KOPT-K1 (cell line): ENCODE measurements around the gene DTNB.

Source experiments
- H3K27ac ChIP-seq: fragments of 200-600 bp; sonication (generic); 2 replicates; pipeline ENCODE4 v1.5.1; 2016; ENCODE audit warnings: antibody characterized with exemption, mild to moderate bottlenecking, low read depth, low read length; ENCODE audit not compliant: poor library complexity, severe bottlenecking
- H3K36me3 ChIP-seq: fragments of 200-600 bp; sonication (generic); 2 replicates; pipeline ENCODE4 v1.5.1; 2017; ENCODE audit warnings: antibody characterized with exemption, mild to moderate bottlenecking, low read length, moderate library complexity; ENCODE audit not compliant: insufficient read depth
- H3K9me3 ChIP-seq: fragments of 200-600 bp; sonication (generic); 2 replicates; pipeline ENCODE4 v1.5.1; 2017; ENCODE audit warnings: antibody characterized with exemption, low read length, mild to moderate bottlenecking; ENCODE audit not compliant: insufficient read depth, poor library complexity, severe bottlenecking

Gene DTNB

GRCh38 chr2:25401307-25402026 is 271.9 kb downstream of the DTNB start:
- Histone ChIP-seq H3K9me3 (no peaks in the 10 kb centered on the region), H3K36me3 (no peaks in the 10 kb centered on the region), H3K27ac (no peak overlapping the region)

GRCh38 chr2:25400576-25401216 is 272.7 kb downstream of the DTNB start:
- H3K36me3 ChIP-seq: no peaks in the 10 kb centered on the region
- H3K27ac ChIP-seq: no peak overlapping the region
- H3K9me3 ChIP-seq: no peaks in the 10 kb centered on the region

- Histone ChIP-seq H3K27ac (no peak overlapping the region), H3K9me3 (no peaks in the 10 kb centered on the region), H3K36me3 (no peaks in the 10 kb centered on the region)
Observed at GRCh38 chr2:25400169-25400568, 273.2 kb downstream of the DTNB start.

DNA sequence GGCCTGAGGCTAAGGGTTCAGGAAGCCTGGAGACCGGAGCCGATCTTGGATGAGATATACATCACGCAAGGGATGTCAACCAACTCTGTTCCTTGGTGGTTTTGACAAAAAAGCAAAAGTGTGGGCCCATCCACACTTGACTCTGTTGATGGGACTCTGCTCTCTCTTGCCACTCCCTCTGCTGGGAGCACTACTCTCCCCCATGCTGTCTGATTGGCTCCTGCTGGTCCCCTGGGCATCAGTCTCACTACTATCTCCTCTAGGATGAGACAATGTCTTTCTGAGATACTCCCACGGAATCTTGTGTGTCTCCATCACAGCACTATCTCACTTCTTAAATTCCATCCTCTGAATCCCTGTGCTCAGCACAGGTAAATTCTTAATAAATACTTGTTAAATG is 274.8 kb downstream of the DTNB start:
- no peak overlapping the region for H3K27ac ChIP-seq
- H3K9me3 ChIP-seq: no peaks in the 10 kb centered on the region
- no peaks in the 10 kb centered on the region for H3K36me3 ChIP-seq

DNA sequence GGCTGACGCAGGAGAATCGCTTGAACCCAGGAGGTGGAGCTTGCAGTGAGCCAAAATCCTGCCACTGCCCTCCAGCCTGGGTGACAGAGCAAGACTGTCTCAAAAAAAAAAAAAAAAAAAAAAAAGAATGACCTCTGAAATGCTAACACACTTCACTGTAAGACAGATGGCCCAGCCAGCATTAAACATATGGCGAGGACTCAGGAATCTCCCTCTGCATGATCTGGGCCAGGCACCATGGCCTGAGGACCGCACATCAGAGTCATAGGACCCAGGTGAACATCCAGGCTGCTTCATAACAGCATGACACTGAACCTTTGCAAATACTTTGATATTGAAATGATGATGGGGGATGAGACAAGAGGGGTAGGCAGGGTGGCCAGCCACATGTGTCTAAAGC is 275.6 kb downstream of the DTNB start:
- H3K9me3 ChIP-seq: no peaks in the 10 kb centered on the region
- H3K36me3 ChIP-seq: no peaks in the 10 kb centered on the region
- no peak overlapping the region for H3K27ac ChIP-seq

- Histone ChIP-seq H3K9me3 (no peaks in the 10 kb centered on the region), H3K36me3 (no peaks in the 10 kb centered on the region; the same call in 1 of the 2 replicates), H3K27ac (no peak overlapping the region)
Observed at GRCh38 chr2:25389161-25389560, 284.2 kb downstream of the DTNB start.

GRCh38 chr2:25388491-25388890 is 284.9 kb downstream of the DTNB start:
- Histone ChIP-seq H3K27ac (no peak overlapping the region), H3K36me3 (no peaks in the 10 kb centered on the region; the same call in 1 of the 2 replicates)

GRCh38 chr2:25387876-25388449 is 285.4 kb downstream of the DTNB start:
- no peak overlapping the region for H3K27ac ChIP-seq
- no peaks in the 10 kb centered on the region for H3K9me3 ChIP-seq
- H3K36me3 ChIP-seq: no peaks in the 10 kb centered on the region; the same call in 1 of the 2 replicates

More at GRCh38 chr2:25388491-25388890, 284.9 kb downstream of the DTNB start:
- no peaks in the 10 kb centered on the region for H3K9me3 ChIP-seq

DNA sequence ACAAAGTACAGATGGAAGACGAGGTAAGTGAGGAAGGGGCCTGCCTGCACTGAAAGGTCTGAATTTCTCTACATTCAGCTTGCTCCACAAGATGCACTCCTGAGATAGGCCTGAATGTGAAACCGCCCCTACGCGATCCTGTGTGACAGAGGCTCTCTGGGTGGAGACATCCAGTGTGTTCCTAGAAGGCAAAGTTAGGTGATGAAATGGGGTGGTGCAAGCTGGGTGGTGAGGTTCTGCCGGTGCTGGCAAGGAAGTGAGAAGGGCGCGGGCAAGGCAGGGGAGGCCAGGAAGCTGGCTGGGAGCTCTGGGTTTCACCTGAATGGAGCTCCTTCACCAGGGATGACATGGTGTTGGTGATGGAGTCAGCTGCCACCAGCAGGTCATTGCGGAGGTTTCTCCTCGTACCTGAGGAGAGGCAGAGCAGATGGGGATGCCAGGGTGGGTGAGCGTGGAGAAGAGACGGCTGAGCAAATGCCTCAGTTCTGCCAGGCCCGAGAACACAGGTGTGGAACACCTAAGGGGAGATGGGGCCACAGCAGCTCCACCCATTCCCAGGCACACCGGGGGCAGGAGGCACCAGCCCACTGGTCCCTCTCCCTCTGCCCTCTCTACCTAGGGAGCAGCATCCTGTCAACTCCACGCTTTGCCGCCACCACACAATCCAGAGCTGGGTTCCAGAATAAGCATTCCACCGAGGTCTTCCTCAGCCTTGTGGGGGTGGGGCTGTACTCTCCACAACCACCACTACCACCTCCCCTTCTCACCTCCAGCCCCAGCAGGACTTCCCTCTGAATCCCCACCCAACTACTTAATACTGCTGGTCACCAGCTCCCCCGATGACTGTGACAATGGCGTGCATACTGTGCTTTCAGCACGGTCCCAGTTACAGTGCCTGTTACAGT is 286.2 kb downstream of the DTNB start:
- H3K36me3 ChIP-seq: no peaks in the 10 kb centered on the region; the same call in 1 of the 2 replicates
- no peaks in the 10 kb centered on the region for H3K9me3 ChIP-seq
- H3K27ac ChIP-seq: no peak overlapping the region

GRCh38 chr2:25385910-25386309 is 287.5 kb downstream of the DTNB start:
- no peak overlapping the region for H3K27ac ChIP-seq
- no peaks in the 10 kb centered on the region; the same call in 1 of the 2 replicates for H3K36me3 ChIP-seq
- no peaks in the 10 kb centered on the region for H3K9me3 ChIP-seq

GRCh38 chr2:25383806-25384205 is 289.6 kb downstream of the DTNB start:
- H3K36me3 ChIP-seq: no peaks in the 10 kb centered on the region; the same call in 1 of the 2 replicates
- peaks cover 6% of the 10 kb centered on the region for H3K9me3 ChIP-seq
- no peak overlapping the region for H3K27ac ChIP-seq

DNA sequence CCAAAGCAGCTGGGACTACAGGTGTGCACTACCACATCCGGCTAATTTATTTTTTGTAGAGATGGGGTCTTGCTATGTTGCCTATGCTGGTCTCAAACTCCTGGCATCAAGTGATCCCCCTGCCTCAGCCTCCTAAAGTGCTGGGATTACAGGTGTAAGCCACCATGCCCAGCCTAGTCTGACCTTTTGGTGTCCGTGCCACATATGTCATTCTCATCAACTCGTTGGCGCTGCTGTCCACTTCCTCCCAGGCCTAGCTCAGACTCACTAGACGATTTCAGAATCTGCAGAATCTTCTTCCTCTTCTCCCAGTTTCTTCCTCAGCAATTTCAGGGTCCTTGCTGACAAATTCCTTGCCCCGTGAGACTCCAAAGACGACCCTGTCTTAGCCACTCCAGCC is 291.9 kb downstream of the DTNB start:
- Histone ChIP-seq H3K36me3 (no peaks in the 10 kb centered on the region), H3K27ac (no peak overlapping the region), H3K9me3 (peaks cover 7% of the 10 kb centered on the region)

- Histone ChIP-seq H3K9me3 (peaks cover 7% of the 10 kb centered on the region), H3K36me3 (no peaks in the 10 kb centered on the region), H3K27ac (peak overlapping the region; percentile 23)
Observed at GRCh38 chr2:25380586-25381375, 292.6 kb downstream of the DTNB start.

DNA sequence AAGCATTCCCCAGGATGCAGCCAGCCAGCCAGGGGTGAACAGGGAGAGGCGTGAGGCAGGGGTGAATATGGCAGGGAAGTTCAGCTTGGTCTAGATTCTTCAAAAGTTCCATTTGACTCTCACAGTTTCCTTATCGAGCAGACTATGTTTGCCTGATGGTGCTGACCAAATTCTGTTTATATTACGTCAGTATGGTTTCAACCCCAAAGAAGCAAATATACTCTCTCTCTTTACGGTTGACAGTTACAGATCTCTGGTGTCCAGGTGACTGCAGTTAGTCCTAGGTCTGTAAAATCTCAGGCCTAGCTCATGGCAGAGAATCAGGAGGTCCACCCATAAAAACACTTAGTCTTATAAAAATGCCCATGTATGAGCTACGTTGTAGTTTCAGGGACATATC is 293.4 kb downstream of the DTNB start:
- H3K36me3 ChIP-seq: no peaks in the 10 kb centered on the region
- H3K27ac ChIP-seq: no peak overlapping the region
- H3K9me3 ChIP-seq: peaks cover 7% of the 10 kb centered on the region
